H9 (cell line): Measurements from ENCODE around the gene KRTAP10-9. TPM values are rescaled to one million over a fixed set of nuclear protein-coding genes. Genes with fewer than 3 reads are reported as not detected.
"Not testable (repeated sequence)": the region's sequence is repeated elsewhere in the genome, so short reads cannot be mapped to it uniquely, and the experiment has no call there.

ENCODE experiments used
- DNase-seq: peaks from one replicate; pipeline ENCODE4 v3.0.0-alpha.2; 2017
- H2AFZ ChIP-seq: one replicate; pipeline ENCODE4 v1.6.1; 2013; ENCODE audit warnings: mild to moderate bottlenecking, low read length, control low read depth, moderate library complexity
- H2AK5ac ChIP-seq: 2 replicates; pipeline ENCODE4 v1.6.1; 2013; ENCODE audit warnings: low read length, control low read depth, mixed read lengths; ENCODE audit not compliant: insufficient read length
- H2BK120ac ChIP-seq: one replicate; pipeline ENCODE4 v1.6.1; 2013; ENCODE audit warnings: low read depth, mild to moderate bottlenecking, low read length, control low read depth, inconsistent platforms; ENCODE audit not compliant: poor library complexity, severe bottlenecking
- H2BK12ac ChIP-seq: 2 replicates; pipeline ENCODE4 v1.6.1; 2013; ENCODE audit warnings: low read length, control low read depth, mixed read lengths, low read depth; ENCODE audit not compliant: insufficient read length
- H2BK15ac ChIP-seq: 2 replicates; pipeline ENCODE4 v1.6.1; 2013; ENCODE audit warnings: low read depth, low read length, control low read depth
- H2BK20ac ChIP-seq: one replicate; pipeline ENCODE4 v1.6.1; 2013; ENCODE audit warnings: low read depth, mild to moderate bottlenecking, low read length, control low read depth, inconsistent platforms; ENCODE audit not compliant: poor library complexity, severe bottlenecking
- H2BK5ac ChIP-seq: 2 replicates; pipeline ENCODE4 v1.6.1; 2013; ENCODE audit warnings: low read length, control low read depth, mixed read lengths; ENCODE audit not compliant: insufficient read length
- H3K14ac ChIP-seq: 2 replicates; pipeline ENCODE4 v1.6.1; 2013; ENCODE audit warnings: low read length, control low read depth; ENCODE audit not compliant: insufficient read depth
- H3K18ac ChIP-seq: 2 replicates; pipeline ENCODE4 v1.6.1; 2013; ENCODE audit warnings: low read depth, mild to moderate bottlenecking, mixed read lengths, low read length, control low read depth; ENCODE audit not compliant: insufficient read length
- H3K23ac ChIP-seq: 2 replicates; pipeline ENCODE4 v1.6.1; 2013; ENCODE audit warnings: low read length, control low read depth, mixed read lengths, low read depth; ENCODE audit not compliant: insufficient read length
- H3K23me2 ChIP-seq: 2 replicates; pipeline ENCODE4 v1.6.1; 2013; ENCODE audit warnings: low read depth, mild to moderate bottlenecking, mixed read lengths, low read length, control low read depth; ENCODE audit not compliant: insufficient read length, poor library complexity, severe bottlenecking
- H3K27ac ChIP-seq: 2 replicates; pipeline ENCODE4 v1.5.1; 2013; ENCODE audit warnings: low read length, control low read depth, mixed read lengths, low read depth; ENCODE audit not compliant: insufficient read length
- H3K27me3 ChIP-seq: 2 replicates; pipeline ENCODE4 v1.6.1; 2013; ENCODE audit warnings: low read length, control low read depth, inconsistent platforms; ENCODE audit not compliant: insufficient read depth
- H3K4ac ChIP-seq: 2 replicates; pipeline ENCODE4 v1.6.1; 2013; ENCODE audit warnings: low read depth, mild to moderate bottlenecking, control low read depth, inconsistent platforms, low read length, moderate library complexity
- H3K4me1 ChIP-seq: 2 replicates; pipeline ENCODE4 v1.6.1; 2013; ENCODE audit warnings: low read length, control low read depth, inconsistent platforms; ENCODE audit not compliant: insufficient read depth
- H3K4me2 ChIP-seq: 2 replicates; pipeline ENCODE4 v1.6.1; 2013; ENCODE audit warnings: low read length, control low read depth, mixed read lengths; ENCODE audit not compliant: insufficient read length, insufficient read depth
- H3K56ac ChIP-seq: 2 replicates; pipeline ENCODE4 v1.6.1; 2013; ENCODE audit warnings: low read depth, mild to moderate bottlenecking, mixed read lengths, low read length, control low read depth; ENCODE audit not compliant: insufficient read length
- H3K79me1 ChIP-seq: 2 replicates; pipeline ENCODE4 v1.6.1; 2013; ENCODE audit warnings: low read depth, mild to moderate bottlenecking, moderate library complexity, low read length, control low read depth, inconsistent platforms; ENCODE audit not compliant: insufficient read depth, poor library complexity, severe bottlenecking
- H3K79me2 ChIP-seq: 2 replicates; pipeline ENCODE4 v1.6.1; 2013; ENCODE audit warnings: low read length, control low read depth, inconsistent platforms; ENCODE audit not compliant: insufficient read depth
- H3K9ac ChIP-seq: 2 replicates; pipeline ENCODE4 v1.6.1; 2013; ENCODE audit warnings: low read length, control low read depth, mixed read lengths; ENCODE audit not compliant: insufficient read length; ENCODE audit errors: extremely low read depth
- H3K9me3 ChIP-seq: one replicate; pipeline ENCODE4 v1.6.1; 2013; ENCODE audit warnings: low read depth, low read length, inconsistent platforms; ENCODE audit not compliant: control insufficient read depth
- H3T11ph ChIP-seq: one replicate; pipeline ENCODE4 v1.6.1; 2013; ENCODE audit warnings: mild to moderate bottlenecking, low read length, control low read depth, inconsistent platforms
- H4K20me1 ChIP-seq: one replicate; pipeline ENCODE4 v1.6.1; 2013; ENCODE audit not compliant: control insufficient read depth, insufficient read length, insufficient read depth
- H4K5ac ChIP-seq: 2 replicates; pipeline ENCODE4 v1.6.1; 2013; ENCODE audit warnings: low read depth, mild to moderate bottlenecking, mixed read lengths, low read length, control low read depth; ENCODE audit not compliant: insufficient read length
- H4K8ac ChIP-seq: replicated peaks from 2 replicates; pipeline ENCODE4 v1.6.1; 2013; ENCODE audit warnings: low read length, control low read depth, mixed read lengths, low read depth; ENCODE audit not compliant: insufficient read length
- H4K91ac ChIP-seq: 2 replicates; pipeline ENCODE4 v1.6.1; 2013; ENCODE audit warnings: low read depth, mild to moderate bottlenecking, moderate library complexity, mixed read lengths, low read length, control low read depth; ENCODE audit not compliant: insufficient read length
- H3K27ac Mint-ChIP-seq, 3 experiments: 2 replicates in 2 of 3; 3 replicates in 1 of 3; pipeline ENCODE4 v1.8.0; 2020 to 2021; ENCODE audit warnings: mixed read lengths in 3 of 3, mild to moderate bottlenecking in 1 of 3, moderate library complexity in 1 of 3
- H3K27me3 Mint-ChIP-seq: 2 replicates; pipeline ENCODE4 v1.8.0; 2021; ENCODE audit warnings: low read depth, mild to moderate bottlenecking, moderate library complexity, mixed read lengths
- H3K36me3 Mint-ChIP-seq, 3 experiments: 2 replicates in 2 of 3; 3 replicates in 1 of 3; pipeline ENCODE4 v1.8.0; 2020 to 2021; ENCODE audit warnings: low read depth in 3 of 3, mixed read lengths in 3 of 3; ENCODE audit not compliant: insufficient read depth in 1 of 3
- H3K4me1 Mint-ChIP-seq, 2 experiments: 2 replicates each; pipeline ENCODE4 v1.8.0; 2020; ENCODE audit warnings: mixed read lengths in 2 of 2
- H3K4me3 Mint-ChIP-seq, 2 experiments: 2 replicates in 1 of 2; 3 replicates in 1 of 2; pipeline ENCODE4 v1.8.0; 2020 to 2021; ENCODE audit warnings: mild to moderate bottlenecking in 2 of 2, mixed read lengths in 2 of 2, moderate library complexity in 1 of 2
- H3K9me3 Mint-ChIP-seq, 2 experiments: 2 replicates in 1 of 2; 3 replicates in 1 of 2; pipeline ENCODE4 v1.8.0; 2020; ENCODE audit warnings: mild to moderate bottlenecking in 2 of 2, mixed read lengths in 2 of 2, moderate library complexity in 1 of 2
- WGBS: extraction: QIAGEN DNeasy Blood & Tissue Kit; methylation state at CpG from one replicate; pipeline ENCODE4 v1.1.7; 2013; ENCODE audit warnings: missing lambda C conversion rate, low lambda C conversion rate, mixed read lengths; ENCODE audit not compliant: insufficient read length; ENCODE audit errors: extremely low coverage; 5-methylcytosine and 5-hydroxymethylcytosine counted together
- total RNA-seq: library from RNA; stranded (reverse); gene quantifications from 2 replicates; pipeline ENCODE4 v1.2.1, GENCODE V29; 2021

KRTAP10-9 gene
- total RNA-seq, 1 experiment from 2014 or later, result not detected

DNA sequence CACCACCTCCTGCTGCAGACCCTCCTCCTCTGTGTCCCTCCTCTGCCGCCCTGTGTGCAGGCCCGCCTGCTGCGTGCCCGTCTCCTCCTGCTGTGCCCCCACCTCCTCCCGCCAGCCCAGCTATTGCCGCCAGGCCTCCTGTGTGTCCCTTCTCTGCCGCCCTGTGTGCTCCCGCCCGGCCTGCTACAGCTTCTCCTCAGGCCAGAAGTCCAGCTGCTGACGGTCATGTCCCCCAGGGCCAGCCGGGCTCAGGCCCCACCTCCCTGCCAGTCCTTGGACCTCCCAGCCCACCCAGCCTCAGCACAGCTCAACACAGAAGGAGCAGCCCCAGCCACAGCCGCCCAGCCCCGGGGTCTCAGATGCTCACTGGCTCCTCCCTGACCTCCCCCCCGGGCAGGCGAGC, 939 bp downstream of the KRTAP10-9 start:
- not testable (repeated sequence) for H4K8ac ChIP-seq, H3K4ac ChIP-seq, H2BK15ac ChIP-seq, H3K23me2 ChIP-seq, H3K79me2 ChIP-seq, H2BK20ac ChIP-seq, H3K23ac ChIP-seq, H3K18ac ChIP-seq, H3K4me1 ChIP-seq, H3K27me3 ChIP-seq, DNase-seq, H3K9ac ChIP-seq, H4K20me1 ChIP-seq, H3K56ac ChIP-seq, H2AK5ac ChIP-seq, H2AFZ ChIP-seq, H3K14ac ChIP-seq, H2BK12ac ChIP-seq, H3K79me1 ChIP-seq, H3K4me1 Mint-ChIP-seq, H3T11ph ChIP-seq, H2BK120ac ChIP-seq, H3K27ac ChIP-seq, H3K4me3 Mint-ChIP-seq, H3K9me3 ChIP-seq, H4K91ac ChIP-seq, H2BK5ac ChIP-seq, H3K4me2 ChIP-seq, H4K5ac ChIP-seq
- peaks cover 39 to 44% of the 10 kb centered on the region in 2 experiments for H3K9me3 Mint-ChIP-seq
- WGBS, result no CpG with 5 or more reads among the region's 15 CpGs
- peak overlapping the region in 1 of 3 experiments; percentile 57; a peak in 1 of 7 replicates for H3K27ac Mint-ChIP-seq
- peaks cover 13% of the 10 kb centered on the region for H3K27me3 Mint-ChIP-seq
- H3K36me3 Mint-ChIP-seq, result peaks cover 11 to 37% (median 23%) of the 10 kb centered on the region in 3 experiments; a peak in 6 of 7 replicates
